GM19324 (cell line): ENCODE data around the gene STAB1.

Experiments
- ATAC-seq: cut with Tn5 transposase; IDR thresholded peaks from one replicate; pipeline ENCODE4 v1.9.1; 2021; ENCODE audit warnings: mild to moderate bottlenecking, moderate library complexity; ENCODE audit not compliant: unreplicated experiment, low FRiP score

STAB1 gene

DNA sequence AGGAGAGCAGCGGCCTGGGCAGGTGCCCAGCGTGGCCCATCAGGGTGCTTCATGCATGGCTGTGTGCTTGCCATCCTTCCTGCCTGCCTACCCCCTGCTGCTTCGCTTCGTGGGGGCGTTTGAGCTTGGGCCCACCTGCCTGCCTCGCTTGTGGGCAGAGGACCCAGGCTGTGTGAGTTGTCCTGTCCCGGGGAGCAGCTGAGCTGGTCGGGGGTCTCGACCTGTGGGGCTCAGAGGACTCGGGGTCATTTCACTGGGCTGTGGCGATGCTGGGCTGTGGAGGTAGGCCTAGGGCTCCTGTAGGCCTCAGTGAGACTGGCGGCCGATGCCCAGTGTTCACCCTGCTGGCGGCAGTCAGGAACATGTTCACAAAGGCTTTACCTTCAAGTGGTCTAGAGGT is 12.1 kb upstream of the STAB1 start:
- ATAC-seq: no peak

GRCh38 chr3:52483577-52484381 is 11.4 kb upstream of the STAB1 start:
- ATAC-seq: no peak

GRCh38 chr3:52484680-52485461 is 10.3 kb upstream of the STAB1 start:
- no peak for ATAC-seq

- ATAC-seq: no peak
Observed at GRCh38 chr3:52487050-52487787, 7.9 kb upstream of the STAB1 start.

- ATAC-seq: no peak
Observed at GRCh38 chr3:52487788-52488691, 7.1 kb upstream of the STAB1 start.

- no peak for ATAC-seq
Observed at GRCh38 chr3:52488746-52489145, 6.4 kb upstream of the STAB1 start.

- ATAC-seq: no peak
Observed at GRCh38 chr3:52489453-52489852, 5.7 kb upstream of the STAB1 start.

DNA sequence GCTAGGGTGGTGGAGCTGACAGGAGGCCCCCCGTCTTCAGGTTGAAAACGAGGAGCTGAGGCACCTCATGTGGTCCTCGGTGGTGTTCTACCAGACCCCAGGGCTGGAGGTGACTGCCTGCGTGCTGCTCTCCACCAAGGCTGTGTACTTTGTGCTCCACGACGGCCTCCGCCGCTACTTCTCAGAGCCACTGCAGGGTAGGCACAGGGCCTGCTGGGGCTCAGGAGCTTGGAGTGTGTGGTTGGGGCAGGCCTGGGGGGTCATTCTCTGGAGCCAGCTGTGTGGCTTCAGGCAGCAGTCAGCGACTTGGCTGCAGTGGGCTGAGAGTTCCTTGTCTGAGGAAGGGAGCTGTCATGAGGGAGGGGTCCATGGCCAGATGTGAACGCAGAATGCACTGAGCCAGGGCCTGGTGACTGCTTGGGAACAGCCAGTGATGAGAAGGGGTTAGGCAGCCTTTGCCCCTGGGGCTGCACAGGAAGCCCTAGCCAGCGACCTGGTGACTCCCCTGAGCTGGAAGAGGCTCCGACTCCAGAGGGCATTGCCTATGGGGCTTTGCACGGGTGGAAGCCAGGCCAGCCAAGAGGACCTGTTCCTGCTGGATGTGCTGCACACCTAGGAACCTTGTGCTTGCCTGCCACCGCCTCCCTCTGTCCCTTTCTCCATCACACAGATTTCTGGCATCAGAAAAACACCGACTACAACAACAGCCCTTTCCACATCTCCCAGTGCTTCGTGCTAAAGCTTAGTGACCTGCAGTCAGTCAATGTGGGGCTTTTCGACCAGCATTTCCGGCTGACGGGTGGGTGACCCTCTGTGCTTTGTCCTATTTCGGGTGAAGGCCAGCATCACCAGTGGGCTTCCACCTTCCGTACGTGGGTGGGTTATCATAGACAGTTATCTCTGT is 4.9 kb upstream of the STAB1 start:
- ATAC-seq: no peak

- ATAC-seq: no peak
Observed at GRCh38 chr3:52490939-52491526, 4.1 kb upstream of the STAB1 start.

DNA sequence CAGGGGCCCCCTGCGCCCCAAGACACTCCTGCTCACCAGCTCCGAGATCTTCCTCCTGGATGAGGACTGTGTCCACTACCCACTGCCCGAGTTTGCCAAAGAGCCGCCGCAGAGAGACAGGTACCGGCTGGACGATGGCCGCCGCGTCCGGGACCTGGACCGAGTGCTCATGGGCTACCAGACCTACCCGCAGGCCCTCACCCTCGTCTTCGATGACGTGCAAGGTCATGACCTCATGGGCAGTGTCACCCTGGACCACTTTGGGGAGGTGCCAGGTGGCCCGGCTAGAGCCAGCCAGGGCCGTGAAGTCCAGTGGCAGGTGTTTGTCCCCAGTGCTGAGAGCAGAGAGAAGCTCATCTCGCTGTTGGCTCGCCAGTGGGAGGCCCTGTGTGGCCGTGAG is 3.1 kb upstream of the STAB1 start:
- ATAC-seq: no peak

DNA sequence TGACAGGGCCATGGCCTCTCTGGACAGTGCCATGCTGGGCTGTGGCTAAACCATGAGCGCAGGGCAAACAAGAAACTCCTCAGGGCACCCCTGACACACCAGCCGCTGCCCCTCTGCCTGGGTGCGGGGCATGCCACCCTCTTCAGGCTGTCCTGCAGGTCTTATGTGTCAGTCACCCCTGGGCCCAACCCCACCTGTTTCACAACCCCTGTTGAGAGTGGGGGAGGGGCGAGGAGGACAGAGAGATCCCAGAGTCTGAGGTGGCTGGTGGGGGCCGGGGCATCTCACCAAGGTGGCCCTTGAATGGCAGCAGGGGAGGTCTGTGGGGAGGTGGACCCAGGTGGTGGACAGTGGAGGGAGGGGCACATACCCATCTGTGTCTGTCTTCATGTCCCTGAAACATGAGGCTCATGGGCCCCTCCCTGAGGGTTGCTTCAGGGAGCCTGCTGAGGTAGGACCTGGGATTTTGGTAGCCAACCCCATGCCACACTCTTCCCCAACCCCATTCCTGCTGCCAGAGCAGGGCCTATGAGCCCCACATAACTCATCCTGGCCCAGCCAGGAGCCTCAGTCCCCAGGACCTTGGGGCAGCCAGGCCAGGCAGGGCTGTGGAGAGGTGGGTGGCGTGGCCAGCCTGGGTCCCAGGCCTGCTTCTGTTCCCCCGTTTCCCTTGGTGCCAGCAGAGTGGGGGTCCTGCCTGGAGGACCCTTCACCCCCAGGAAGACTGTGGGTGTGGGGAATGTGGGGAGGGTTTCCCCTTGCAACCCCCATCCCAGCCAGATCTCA is 1.7 kb upstream of the STAB1 start:
- no peak for ATAC-seq

DNA sequence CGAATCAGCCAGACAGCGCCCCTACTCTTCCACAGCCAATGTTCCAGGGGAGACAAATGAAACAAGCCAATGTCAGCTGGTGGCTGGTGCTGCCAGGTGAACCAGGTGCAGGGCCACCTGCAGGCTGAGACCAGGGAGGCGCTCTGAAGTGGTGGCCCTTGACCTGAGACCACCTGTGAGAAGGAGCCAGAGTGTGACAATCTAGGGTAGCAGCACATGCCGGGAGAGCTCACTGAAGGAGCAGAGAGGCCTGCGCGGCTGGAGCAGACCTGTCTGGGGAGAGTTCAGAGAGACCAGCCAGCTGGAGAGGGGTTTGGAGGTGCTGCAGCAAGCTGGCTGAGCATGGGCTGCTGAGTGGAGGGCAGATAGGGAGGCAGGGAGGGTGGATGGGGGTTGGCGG is 693 bp upstream of the STAB1 start:
- ATAC-seq: no peak

GRCh38 chr3:52495777-52496602 is 852 bp downstream of the STAB1 start:
- ATAC-seq: no peak

GRCh38 chr3:52498137-52499054 is 3.3 kb downstream of the STAB1 start:
- ATAC-seq: no peak

DNA sequence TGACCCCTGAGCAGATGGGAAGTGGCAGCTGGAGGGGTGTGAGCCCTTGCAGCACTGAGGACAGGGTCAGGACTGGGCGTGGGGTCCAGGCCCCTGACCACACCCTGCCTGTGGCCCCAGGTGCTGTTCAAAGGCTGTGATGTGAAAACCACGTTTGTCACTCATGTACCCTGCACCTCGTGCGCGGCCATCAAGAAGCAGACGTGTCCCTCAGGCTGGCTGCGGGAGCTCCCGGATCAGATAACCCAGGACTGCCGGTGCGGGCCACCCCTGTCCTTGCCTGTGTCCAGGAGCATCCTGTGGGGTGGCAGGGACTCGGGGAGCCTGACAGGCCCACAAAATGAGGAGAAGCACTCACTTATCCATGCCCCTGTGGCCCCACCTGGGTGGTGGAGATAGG is 5.9 kb downstream of the STAB1 start:
- ATAC-seq: no peak

GRCh38 chr3:52502001-52502400 is 6.9 kb downstream of the STAB1 start:
- ATAC-seq: no peak
